Glomerular visceral epithelial cell (primary cell): Measurements from ENCODE around the gene MCEMP1.

ENCODE experiments used
- DNase-seq: peaks from one replicate; pipeline ENCODE4 v3.0.0-alpha.2; 2016; ENCODE audit errors: extremely low spot score

MCEMP1 gene

DNA sequence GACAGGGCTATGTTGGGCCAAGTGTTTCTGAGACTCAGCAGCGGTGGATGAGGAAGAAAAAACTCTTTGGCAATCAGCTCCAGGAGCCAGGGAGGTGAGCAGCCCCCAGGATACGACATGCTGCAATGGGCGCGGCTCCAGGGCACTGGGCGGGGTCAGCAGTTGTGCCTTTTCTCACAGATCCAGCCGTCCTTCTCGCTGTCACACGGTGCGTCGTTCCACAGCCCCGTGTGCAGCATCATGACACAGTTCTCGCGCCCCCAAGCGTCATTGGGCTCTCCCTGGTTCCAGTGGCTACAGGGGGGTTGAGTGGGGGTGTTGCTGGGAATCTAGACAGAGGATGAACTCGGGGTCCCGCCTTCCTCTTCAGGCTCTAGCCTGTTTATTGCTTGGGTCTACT lies 52.3 kb downstream of the MCEMP1 start:
- no peak for DNase-seq
